Left lobe of liver (tissue), 2 donors: ENCODE data around the gene TPRKB. TPM values are rescaled to one million over a fixed set of nuclear protein-coding genes. Genes with fewer than 3 reads are reported as not detected.
"Not testable (repeated sequence)": the region's sequence is repeated elsewhere in the genome, so short reads cannot be mapped to it uniquely, and the experiment has no call there.

ENCODE experiments used
- ATAC-seq: fragments of 200-7000 bp; cut with Tn5 transposase; one replicate; pipeline ENCODE4 v1.9.1; 2020; ENCODE audit warnings: mild to moderate bottlenecking, moderate library complexity
- DNase-seq: peaks from one replicate; pipeline ENCODE4 v3.0.0-alpha.2; 2020; ENCODE audit warnings: low spot score
- total RNA-seq: library from RNA; stranded (reverse); gene quantifications from one replicate; pipeline ENCODE4 v1.2.1, GENCODE V29; 2021
- donor health status: DM: no; HTN: no; CAD: no; lungs with moderate emphysema.
- donor health status: DM: no; HTN: yes; CAD: no.

Gene TPRKB
- total RNA-seq, 1 donor from 2014 or later: 8.6 TPM

GRCh38 chr2:73701448-73701765 lies 35.7 kb downstream of the TPRKB start:
- not testable (repeated sequence) for ATAC-seq, DNase-seq

- ATAC-seq: peak; percentile 2
- DNase-seq: no peak
These were observed 36.3 kb downstream of the TPRKB start for GRCh38 chr2:73700661-73701447.

- ATAC-seq (peak; percentile 49), DNase-seq (peak; percentile 69)
These were observed 37.0 kb downstream of the TPRKB start for GRCh38 chr2:73700131-73700611.

DNA sequence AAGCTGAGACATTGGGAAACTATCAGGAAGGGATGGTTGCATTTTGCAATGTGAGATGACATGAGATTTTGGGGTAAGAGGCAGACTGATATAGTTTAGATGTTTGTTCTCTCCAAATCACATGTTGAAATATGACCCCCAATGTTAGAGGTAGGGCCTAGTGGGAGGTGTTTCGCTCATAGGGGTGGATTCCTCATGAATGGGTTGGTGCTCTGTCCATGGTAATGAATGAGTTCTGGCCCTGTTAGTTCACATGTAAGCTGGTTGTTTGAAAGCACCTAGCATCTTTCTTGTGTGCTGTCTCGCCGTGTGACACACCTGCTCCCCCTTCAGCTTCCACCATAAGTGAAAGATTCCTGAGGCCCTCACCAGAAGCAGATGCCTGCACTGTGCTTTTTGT lies 37.7 kb downstream of the TPRKB start:
- ATAC-seq (no peak), DNase-seq (no peak)

- ATAC-seq: no peak
- no peak for DNase-seq
These were observed 39.0 kb downstream of the TPRKB start for GRCh38 chr2:73698101-73698500.

GRCh38 chr2:73697606-73698005 lies 39.5 kb downstream of the TPRKB start:
- no peak for DNase-seq
- ATAC-seq: no peak

DNA sequence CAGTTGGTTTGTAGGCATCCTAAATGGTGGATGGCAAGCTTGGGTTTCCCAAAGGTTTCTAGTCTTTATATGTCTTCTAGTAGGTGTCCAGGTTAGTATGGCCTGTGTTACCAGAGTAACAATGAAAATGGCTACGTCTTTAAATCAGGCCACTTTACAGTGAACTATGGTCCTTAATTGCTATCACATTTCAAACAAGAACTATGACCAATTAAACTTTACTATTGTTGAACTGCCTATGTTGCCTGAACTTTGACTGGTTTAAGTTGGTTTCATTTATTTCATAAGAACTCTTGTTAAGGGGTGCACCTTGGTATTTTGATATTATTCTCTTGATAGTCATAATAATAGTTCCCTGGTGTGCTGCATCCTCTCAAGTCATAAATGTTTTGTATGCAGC lies 40.2 kb downstream of the TPRKB start:
- ATAC-seq, DNase-seq: not testable (repeated sequence)

DNA sequence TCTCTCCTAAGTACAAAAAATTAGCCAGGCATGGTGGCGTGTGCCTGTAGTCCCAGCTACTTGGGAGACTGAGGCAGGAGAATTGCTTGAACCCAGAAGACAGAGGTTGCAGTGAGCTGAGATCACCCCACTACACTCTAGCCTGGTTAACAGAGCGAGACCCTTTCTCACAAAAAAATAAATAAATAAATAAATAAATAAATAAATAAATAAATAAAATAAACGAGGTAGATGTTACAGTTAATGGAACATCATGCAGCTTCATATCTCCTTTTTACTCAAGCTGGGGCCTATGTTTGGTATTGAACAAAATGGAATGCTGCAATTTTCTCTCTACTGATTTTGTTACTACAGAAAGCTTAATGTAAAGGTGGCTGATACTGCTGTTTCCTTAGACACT lies 40.6 kb downstream of the TPRKB start:
- DNase-seq, ATAC-seq: not testable (repeated sequence)

DNA sequence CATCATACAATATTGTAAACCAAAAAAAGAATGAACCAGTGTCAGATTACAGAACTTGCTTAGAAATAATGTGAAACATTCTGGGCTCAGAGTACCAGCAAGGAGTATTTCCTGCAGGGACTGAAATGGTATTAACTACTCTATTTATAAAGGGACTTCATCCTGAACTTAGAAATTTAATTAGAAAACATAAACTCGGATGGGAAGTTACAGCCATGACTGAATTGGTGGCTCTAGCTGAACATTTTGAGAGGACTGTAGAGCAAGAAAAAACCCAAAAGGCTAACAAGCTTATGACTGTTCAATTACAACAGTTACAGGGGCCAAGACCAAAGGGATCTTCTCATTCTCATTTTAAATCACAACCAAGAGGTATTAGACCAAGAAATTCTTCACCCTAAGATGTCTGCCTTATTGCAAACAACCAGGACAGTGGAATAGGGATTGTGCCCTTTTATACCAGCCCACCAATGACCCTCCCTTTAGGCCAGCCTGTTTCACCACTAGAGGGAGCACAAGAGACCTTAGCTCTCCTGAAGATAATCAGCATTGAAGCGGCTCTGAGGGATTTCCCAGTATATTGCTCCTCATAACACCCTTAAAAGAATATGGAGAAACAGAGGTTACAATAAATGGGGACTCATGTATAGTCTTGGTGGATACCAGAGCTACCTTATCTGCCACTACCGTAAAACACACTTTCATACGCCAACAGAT lies 46.6 kb downstream of the TPRKB start:
- ATAC-seq: peak; percentile 79
- not testable (repeated sequence) for DNase-seq

GRCh38 chr2:73688494-73688893 lies 48.7 kb downstream of the TPRKB start:
- not testable (repeated sequence) for DNase-seq, ATAC-seq

DNA sequence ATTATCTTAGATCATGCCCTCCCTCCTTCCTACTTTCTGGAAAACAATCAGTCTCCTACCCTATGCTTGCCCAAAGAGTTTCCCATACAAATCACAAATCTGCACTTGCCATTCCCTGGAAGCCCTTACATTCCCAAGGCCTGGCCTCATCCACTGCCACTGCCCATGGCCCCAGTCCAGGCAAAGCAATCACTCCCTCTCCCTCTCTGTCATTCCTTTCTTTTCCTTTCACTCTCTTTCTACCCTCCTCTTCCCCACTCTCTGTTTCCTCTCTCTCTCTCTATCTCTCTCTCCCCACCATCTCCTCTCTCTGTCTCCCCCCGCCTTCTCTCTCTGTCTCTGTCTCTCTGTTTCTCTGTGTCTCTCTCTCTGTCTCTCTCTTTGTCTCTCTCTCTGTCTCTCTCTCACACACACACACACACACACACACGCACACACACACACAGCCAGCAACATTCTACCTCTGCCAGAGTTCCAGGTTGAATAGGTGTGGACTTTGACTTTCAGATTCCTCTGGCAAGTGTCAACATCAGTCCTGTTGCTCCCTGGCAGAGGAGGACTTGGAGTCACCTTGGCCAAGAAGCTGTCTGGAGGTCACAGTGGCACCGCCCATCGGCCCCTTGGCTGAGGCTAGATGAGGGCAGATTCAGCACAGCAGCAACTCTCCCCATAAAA lies 51.2 kb downstream of the TPRKB start:
- peak; percentile 91 for ATAC-seq
- DNase-seq: peak; percentile 86

DNA sequence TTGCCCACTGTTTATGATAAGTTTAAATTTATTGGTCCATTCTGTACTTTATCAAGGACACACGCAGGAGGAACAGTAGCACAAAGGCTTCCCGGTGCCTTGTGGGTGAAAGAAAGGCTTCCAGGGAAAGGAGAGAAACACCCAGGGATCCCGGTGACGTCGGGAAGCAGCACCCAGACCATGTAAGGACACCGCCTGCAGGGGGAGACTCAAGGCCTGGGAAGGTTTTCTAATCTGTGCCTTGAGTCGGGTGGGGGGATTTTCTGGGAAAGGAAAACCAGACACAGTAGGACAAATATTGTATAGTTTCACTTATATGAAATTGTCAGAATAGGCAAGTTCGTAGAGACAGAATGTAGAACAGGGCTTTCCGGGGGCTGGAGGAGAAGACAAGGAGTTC lies 52.2 kb downstream of the TPRKB start:
- not testable (repeated sequence) for DNase-seq
- peak; percentile 46 for ATAC-seq

- not testable (repeated sequence) for DNase-seq, ATAC-seq
These were observed 52.8 kb downstream of the TPRKB start for GRCh38 chr2:73684325-73684724.

DNA sequence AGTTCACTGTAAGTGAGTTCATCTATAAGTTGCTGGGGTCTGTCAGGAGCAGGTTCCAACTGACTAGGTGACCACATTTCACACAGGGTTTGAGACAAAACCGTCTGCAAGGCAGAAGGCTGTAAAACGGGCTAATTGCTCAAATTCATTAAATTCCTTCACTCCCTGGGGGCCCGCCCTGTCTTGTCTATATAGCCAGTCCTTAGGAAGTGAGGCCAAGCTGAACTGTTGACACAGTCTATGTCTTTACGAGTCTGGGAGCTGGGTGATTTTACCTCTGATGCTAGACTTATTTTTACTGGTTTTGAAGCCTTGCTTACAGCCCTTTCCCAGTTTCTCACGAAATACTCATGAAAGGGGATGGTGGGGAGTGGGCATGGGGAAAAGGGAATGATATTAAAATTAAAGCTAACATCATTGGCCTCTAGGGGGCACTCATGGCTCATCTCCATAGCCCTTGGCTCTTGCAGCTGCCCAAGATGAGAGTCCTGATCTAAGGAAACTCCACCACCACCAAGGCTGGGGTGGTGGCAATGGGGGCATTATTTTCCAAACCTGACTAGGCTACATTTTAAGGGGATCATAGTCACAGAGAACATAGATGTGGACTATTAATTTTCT lies 57.1 kb downstream of the TPRKB start:
- not testable (repeated sequence) for DNase-seq
- peak; percentile 89 for ATAC-seq

Other genes starting within 250 kb of the TPRKB start
- 26.3 TPM for gene NAT8, start 94.9 kb downstream of the TPRKB start, total RNA-seq
- gene DUSP11, start 42.8 kb upstream of the TPRKB start, total RNA-seq: 6.5 TPM
- not detected for gene C2orf78, start 46.8 kb upstream of the TPRKB start, total RNA-seq
- 13.3 TPM for gene STAMBP, start 91.6 kb upstream of the TPRKB start, total RNA-seq
- gene ACTG2, start 155.7 kb upstream of the TPRKB start, total RNA-seq: 2.8 TPM
- gene DGUOK, start 189.5 kb upstream of the TPRKB start, total RNA-seq: 14.7 TPM
- gene TET3, start 247.6 kb upstream of the TPRKB start, total RNA-seq: 7.3 TPM